C4-2B (cell line): Measurements from ENCODE around the gene TOR1B.

Source experiments
- H3K27ac ChIP-seq: fragments of 450-650 bp; 2 replicates; pipeline ENCODE4 v1.5.1; 2017
- ZFX ChIP-seq: fragments of 450-650 bp; IDR thresholded peaks from 2 replicates; pipeline ENCODE4 v1.6.1; 2017
- TF ChIP-seq, protein P1 (sequence below): fragments of 450-650 bp; conservative IDR thresholded peaks from 2 replicates; pipeline ENCODE4 v1.5.1; 2017; ENCODE audit warnings: mild to moderate bottlenecking

Gene TOR1B

DNA sequence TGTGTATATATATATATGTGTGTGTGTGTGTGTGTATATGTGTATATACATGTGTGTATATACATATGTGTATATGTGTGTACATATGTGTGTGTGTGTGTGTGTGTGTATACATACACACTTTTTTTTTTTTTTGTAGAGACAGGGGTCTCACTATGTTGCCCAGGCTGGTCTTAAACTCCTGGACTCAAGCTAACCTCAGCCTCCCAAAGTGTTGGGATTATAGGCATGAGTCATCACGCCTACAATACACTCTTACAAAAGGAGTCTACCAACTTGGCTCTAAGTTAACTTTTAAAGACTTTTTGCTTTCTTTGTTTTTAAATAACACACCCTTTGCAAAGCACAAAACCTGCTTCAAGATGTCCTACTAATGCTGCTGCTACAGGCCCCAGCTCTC, 30.0 kb downstream of the TOR1B start:
- TF ChIP-seq, protein P1, sequence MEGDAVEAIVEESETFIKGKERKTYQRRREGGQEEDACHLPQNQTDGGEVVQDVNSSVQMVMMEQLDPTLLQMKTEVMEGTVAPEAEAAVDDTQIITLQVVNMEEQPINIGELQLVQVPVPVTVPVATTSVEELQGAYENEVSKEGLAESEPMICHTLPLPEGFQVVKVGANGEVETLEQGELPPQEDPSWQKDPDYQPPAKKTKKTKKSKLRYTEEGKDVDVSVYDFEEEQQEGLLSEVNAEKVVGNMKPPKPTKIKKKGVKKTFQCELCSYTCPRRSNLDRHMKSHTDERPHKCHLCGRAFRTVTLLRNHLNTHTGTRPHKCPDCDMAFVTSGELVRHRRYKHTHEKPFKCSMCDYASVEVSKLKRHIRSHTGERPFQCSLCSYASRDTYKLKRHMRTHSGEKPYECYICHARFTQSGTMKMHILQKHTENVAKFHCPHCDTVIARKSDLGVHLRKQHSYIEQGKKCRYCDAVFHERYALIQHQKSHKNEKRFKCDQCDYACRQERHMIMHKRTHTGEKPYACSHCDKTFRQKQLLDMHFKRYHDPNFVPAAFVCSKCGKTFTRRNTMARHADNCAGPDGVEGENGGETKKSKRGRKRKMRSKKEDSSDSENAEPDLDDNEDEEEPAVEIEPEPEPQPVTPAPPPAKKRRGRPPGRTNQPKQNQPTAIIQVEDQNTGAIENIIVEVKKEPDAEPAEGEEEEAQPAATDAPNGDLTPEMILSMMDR = no peak
- no peak for TF ChIP-seq ZFX
- H3K27ac ChIP-seq = no peak overlapping the region

DNA sequence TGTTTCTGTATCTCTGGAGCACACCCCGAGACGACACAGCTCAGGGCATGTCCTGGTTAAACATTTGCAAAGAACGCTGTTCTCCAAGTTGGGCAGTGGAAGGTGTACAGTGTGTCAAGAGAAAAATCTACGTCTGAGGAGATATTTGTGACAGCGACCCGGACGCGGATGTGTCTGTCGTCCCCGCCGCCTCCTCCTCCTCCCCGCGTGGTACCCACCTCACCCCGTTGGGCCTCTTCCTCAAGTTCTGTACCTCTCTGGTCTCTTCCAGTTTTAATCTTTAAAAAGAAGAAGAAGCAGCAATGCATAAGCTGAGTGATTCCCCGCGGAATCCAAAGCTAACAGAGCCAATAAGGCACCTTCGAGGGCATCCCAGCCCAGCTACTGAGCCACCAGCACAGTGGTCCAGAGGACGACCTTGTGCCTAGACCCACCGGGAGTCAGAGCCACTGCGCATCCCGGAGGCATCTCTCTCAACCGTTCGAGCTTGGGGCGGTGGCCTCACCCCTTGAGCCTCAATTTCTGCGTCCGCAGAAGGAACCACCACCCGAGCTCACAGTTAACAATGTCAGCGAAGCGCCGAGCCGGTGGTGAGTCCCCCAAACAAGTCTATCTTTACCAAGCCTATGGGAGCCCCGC, 31.6 kb downstream of the TOR1B start:
- peak overlapping the region; percentile 76 for H3K27ac ChIP-seq
- no peak for TF ChIP-seq ZFX
- TF ChIP-seq, protein P1 = no peak

DNA sequence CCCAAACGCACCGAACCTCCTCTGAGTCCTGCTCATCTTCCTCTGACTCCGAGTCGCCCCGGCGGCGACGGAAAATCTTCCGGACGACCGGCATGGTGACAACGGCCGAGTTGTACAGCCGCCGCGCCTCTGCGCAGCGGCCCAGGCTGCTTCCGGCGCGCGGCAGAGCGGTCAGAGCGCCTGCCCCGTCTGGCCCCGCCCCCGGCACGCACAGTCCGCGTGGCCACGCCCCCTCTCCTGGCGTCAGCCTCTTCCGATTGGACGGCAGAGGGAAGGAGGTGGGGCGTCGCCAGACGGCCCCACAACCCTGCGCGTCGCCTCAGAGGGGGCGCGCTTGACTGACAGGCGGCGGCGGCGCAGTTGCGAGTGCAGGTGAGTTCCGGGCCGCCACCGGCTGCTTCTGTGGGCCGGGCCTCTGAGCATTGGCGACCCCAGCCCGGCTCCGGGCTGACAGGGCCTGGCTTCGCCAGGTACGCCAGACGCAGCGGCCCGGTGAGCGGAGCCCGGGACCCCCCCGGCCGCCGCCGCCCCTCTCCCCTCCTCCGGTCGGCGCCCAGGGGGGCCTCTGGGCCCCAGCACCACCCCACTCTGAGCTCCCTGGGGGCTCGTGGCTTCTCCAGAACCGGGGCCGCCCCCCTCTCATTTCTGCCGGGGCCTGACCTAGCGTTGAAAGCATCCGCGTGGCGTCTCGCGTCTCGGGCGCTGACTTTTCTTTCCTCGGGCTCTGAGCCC, 32.3 kb downstream of the TOR1B start, which contains the start of the genes C9orf78 and USP20:
Gene C9orf78, minus strand, starts transcription at position 148 of the 732 bp plus-strand sequence. Its CDS starts 54 bp downstream, at position 94.
Gene USP20, plus strand, starts transcription at position 331 of the 732 bp plus-strand sequence. CDS start 17,098 bp downstream, outside the sequence.
- peak; percentile 53; the same call in 1 of the 2 replicates for TF ChIP-seq ZFX
- TF ChIP-seq, protein P1 = no peak
- peak within 1 kb of the TSS; percentile 76 for H3K27ac ChIP-seq

DNA sequence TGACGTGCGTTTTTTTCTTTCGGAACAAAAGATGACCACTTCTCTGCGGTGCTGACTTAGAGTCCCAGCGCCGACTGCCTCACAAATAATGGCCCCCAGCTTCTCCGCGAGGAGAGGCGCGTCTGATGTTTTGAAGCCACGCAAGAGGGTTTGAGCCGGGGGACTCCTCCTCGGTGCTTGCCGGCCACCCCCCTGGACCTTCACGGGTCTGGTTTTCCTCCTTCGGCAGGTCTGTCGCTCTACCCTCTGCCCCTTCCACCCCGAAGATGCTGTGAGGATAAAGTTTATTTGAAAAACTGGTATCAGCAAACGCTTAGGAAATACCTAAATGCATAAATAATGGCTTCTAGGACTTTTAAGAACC, 32.9 kb downstream of the TOR1B start:
- TF ChIP-seq, protein P1 = no peak
- TF ChIP-seq ZFX = no peak
- peak overlapping the region; percentile 76 for H3K27ac ChIP-seq

DNA sequence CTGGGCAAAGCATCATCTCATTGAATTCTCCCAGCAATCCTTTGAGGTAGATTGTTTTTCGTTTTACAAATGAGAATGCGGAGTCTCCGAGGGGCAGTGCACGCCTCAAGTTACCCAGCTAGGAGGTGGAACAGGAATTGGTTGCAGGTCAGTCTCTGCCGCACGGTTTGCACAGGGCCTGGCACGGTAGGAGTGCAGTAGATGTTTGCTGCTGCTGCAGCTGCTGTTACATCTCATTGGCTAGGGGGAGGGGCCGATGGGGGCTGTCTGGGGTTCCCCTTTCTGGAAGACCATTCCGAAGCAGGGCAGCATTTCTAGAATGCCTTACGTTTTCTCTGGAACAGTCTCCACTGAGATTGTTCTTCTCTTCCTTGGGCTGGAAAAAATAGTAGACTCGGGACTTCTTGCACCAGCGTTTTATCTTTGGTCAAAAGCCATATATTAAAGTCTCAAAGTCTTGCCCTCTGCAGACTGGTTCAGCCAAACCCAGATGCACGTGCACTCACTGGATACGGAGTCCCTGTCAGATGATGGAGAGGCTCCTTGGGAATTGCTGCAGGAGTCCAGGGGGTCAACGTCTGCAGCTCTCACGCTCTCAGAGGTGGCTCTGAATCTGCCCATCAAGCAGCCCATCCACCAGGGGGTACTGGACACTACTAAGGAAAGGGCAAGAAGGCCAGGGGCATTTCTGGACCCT, 33.5 kb downstream of the TOR1B start:
- TF ChIP-seq, protein P1 = no peak
- TF ChIP-seq ZFX = no peak
- no peak overlapping the region; the same call in 1 of the 2 replicates for H3K27ac ChIP-seq

DNA sequence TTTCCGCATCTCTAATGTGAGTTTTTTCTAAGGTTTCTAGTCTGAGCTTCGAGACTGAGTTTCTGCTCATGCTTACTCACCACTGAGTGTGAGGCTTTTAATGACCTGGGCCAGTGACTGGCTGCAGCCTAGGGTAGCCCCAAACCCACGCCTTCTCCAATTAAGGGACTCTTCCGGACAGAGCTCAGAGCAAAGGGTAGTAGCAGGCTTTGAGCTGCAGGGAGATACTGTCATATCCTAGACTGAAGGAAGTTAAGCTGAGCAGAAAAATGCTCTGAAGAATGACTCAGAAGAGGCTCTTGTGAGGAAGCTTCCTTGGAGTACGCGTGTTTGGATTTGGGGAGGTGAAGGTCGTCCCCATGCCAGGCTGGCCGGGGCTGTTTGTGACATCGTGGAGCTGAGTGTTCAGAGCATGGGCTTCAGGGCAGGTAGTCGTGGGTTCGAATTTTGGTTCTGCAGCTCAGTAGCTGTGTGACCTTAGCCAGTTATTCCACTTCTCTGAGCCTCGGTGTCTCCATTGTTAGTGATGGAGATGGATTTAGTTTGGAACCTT, 35.8 kb downstream of the TOR1B start:
- H3K27ac ChIP-seq = no peak overlapping the region
- TF ChIP-seq, protein P1 = no peak
- no peak for TF ChIP-seq ZFX
